Lung (tissue), 12 donors: ENCODE measurements around the gene GALNT1. TPM values are rescaled to one million over a fixed set of nuclear protein-coding genes. Genes with fewer than 3 reads are reported as not detected.

Source experiments
- ATAC-seq: fragments of 200-7000 bp; cut with Tn5 transposase; one replicate; pipeline ENCODE4 v1.9.1; 2020; ENCODE audit warnings: moderate number of reproducible peaks; ENCODE audit not compliant: insufficient read depth, low FRiP score
- DNase-seq, 3 donors: peaks; one replicate each; pipeline ENCODE4 v3.0.0-alpha.2; 2013 to 2017
- H3K27ac ChIP-seq, 2 donors: one replicate each; pipeline ENCODE4 v1.5.1; 2013; ENCODE audit warnings: mild to moderate bottlenecking in 2 of 2, moderate library complexity in 2 of 2, control low read depth in 1 of 2, inconsistent platforms in 1 of 2, low read depth in 1 of 2, low read length in 1 of 2
- H3K27me3 ChIP-seq, 3 donors: one replicate each; pipeline ENCODE4 v1.5.1; 2013; ENCODE audit warnings: low read length in 2 of 3; ENCODE audit not compliant: control insufficient read depth in 3 of 3, insufficient read depth in 3 of 3
- H3K36me3 ChIP-seq, 4 donors: one replicate each; pipeline ENCODE4 v1.5.1; 2013; ENCODE audit warnings: low read length in 4 of 4, mild to moderate bottlenecking in 1 of 4, moderate library complexity in 1 of 4; ENCODE audit not compliant: control insufficient read depth in 4 of 4, insufficient read depth in 4 of 4
- H3K4me1 ChIP-seq, 5 donors: one replicate each; pipeline ENCODE4 v1.5.1; 2013; ENCODE audit warnings: low read length in 5 of 5, mild to moderate bottlenecking in 2 of 5, moderate library complexity in 1 of 5; ENCODE audit not compliant: control insufficient read depth in 5 of 5, insufficient read depth in 5 of 5
- H3K4me3 ChIP-seq: one replicate; pipeline ENCODE4 v1.5.1; 2013; ENCODE audit warnings: mild to moderate bottlenecking, control low read depth, moderate library complexity
- H3K9ac ChIP-seq, 2 donors: one replicate each; pipeline ENCODE4 v1.5.1; 2013; ENCODE audit warnings: low read length in 2 of 2, control low read depth in 1 of 2; ENCODE audit not compliant: insufficient read depth in 1 of 2
- H3K9me3 ChIP-seq, 4 donors: one replicate each; pipeline ENCODE4 v1.5.1; 2013; ENCODE audit warnings: low read length in 3 of 4, mild to moderate bottlenecking in 1 of 4, moderate library complexity in 1 of 4; ENCODE audit not compliant: control insufficient read depth in 4 of 4, insufficient read depth in 3 of 4
- WGBS, 2 donors: extraction: QIAGEN DNeasy Blood & Tissue Kit; methylation state at CpG; one replicate each; pipeline ENCODE4 v1.1.7; 2013; 5-methylcytosine and 5-hydroxymethylcytosine counted together
- polyA plus RNA-seq, 2 donors: library from polyadenylated mRNA; stranded (reverse); fragments of 200-250 nt; gene quantifications; one replicate each; pipeline ENCODE4 v1.2.1, GENCODE V29; 2013
- total RNA-seq, 2 donors: library from RNA; depleted of rRNA in 1 of 2; stranded (reverse); fragments of >200 nt in 1 of 2; gene quantifications; one replicate each; pipeline ENCODE4 v1.2.1, GENCODE V29; 2014 to 2021
- TF ChIP-seq, protein P1 (sequence below): IDR thresholded peaks from 2 replicates; pipeline ENCODE4 v1.5.1; 2012; ENCODE audit warnings: mild to moderate bottlenecking; ENCODE audit errors: control extremely low read depth, extremely low read depth
- donor health status: control.
- donor health status: control.
- donor health status: Bipolar disorder and iron deficiency.
- donor health status: healthy.
- donor health status: DM: yes; HTN: yes; CAD: no.

GALNT1 gene
- total and polyA plus RNA-seq, 4 donors: 16.9 to 73.4 (median 46.8) TPM

DNA sequence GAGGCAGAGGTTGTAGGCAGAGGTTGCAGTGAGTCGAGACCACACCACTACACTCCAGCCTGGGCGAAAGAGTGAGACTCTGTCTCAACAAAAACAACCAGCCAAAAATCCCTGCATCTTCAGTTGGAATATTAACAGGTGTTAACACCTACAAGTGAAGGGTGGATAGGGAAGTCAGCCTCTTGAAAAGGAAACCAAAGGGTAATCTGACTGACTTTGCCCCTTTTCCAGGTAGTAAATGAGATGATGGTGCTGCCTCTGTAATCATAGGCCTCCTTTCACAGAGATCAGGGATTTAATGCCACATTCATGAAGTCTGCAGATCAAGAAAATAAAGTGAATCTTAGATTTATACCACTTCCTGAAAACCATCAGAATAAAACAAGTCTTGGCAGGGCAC lies 133.6 kb downstream of the GALNT1 start:
- peaks cover 0 to 9% (median 3%) of the 10 kb centered on the region in 4 donors for H3K9me3 ChIP-seq
- peaks cover 0 to 8% (median 3%) of the 10 kb centered on the region in 4 donors for H3K36me3 ChIP-seq
- ATAC-seq (no peak), DNase-seq (no peak)
- no peak overlapping the region for H3K27ac ChIP-seq
- TF ChIP-seq, protein P1, sequence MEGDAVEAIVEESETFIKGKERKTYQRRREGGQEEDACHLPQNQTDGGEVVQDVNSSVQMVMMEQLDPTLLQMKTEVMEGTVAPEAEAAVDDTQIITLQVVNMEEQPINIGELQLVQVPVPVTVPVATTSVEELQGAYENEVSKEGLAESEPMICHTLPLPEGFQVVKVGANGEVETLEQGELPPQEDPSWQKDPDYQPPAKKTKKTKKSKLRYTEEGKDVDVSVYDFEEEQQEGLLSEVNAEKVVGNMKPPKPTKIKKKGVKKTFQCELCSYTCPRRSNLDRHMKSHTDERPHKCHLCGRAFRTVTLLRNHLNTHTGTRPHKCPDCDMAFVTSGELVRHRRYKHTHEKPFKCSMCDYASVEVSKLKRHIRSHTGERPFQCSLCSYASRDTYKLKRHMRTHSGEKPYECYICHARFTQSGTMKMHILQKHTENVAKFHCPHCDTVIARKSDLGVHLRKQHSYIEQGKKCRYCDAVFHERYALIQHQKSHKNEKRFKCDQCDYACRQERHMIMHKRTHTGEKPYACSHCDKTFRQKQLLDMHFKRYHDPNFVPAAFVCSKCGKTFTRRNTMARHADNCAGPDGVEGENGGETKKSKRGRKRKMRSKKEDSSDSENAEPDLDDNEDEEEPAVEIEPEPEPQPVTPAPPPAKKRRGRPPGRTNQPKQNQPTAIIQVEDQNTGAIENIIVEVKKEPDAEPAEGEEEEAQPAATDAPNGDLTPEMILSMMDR: no peak
- no peak overlapping the region for H3K9ac ChIP-seq
- whole genome bisulfite sequencing, 2 donors: 98 to 99% methylated on average over 2 of the region's 2 CpGs
- no peak overlapping the region for H3K4me3 ChIP-seq
- H3K4me1 ChIP-seq: peaks cover 0 to 2% (median 0%) of the 10 kb centered on the region in 5 donors
- H3K27me3 ChIP-seq: no peaks in the 10 kb centered on the region

DNA sequence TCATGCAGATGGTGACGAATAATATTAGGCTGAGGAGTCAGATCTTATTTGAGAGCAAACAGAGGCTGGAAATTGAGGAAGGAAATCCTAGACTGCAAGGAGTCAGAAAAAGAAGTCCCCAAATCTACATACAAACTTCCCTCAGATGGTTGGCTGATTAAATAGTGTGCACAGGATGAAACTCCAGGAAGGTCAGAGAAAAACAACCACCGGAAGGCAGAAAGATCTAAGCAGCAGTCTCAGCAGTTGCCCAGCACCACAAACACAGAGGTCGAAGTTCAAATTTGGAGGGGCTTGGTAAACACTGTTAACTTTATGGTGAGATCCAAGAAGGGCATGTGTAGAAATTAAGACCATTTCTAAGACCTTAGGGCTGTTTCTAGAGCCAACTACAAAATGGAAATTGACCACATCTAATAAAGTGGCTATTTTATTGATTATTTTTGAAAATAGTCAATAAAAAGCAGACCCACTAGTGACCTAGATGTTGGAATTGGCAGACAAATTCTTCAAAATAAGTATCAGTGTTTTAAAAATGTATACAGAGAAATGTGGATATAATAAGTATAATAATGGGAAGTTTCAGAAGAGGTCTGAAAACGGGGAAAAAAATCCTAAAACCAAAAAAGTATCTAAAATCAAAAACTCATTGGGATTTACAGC lies 134.8 kb downstream of the GALNT1 start:
- TF ChIP-seq, protein P1: no peak
- Histone ChIP-seq H3K4me1 (peaks cover 0 to under 1% (median 0%) of the 10 kb centered on the region in 5 donors), H3K36me3 (peaks cover 0 to 8% (median 2%) of the 10 kb centered on the region in 4 donors), H3K27ac (no peak overlapping the region), H3K9ac (no peak overlapping the region), H3K27me3 (no peaks in the 10 kb centered on the region), H3K4me3 (no peak overlapping the region), H3K9me3 (peaks cover 0 to 9% (median 5%) of the 10 kb centered on the region in 4 donors)
- no peak for DNase-seq
- 66 to 72% methylated on average over 4 of the region's 4 CpGs for WGBS, 2 donors
- no peak for ATAC-seq

DNA sequence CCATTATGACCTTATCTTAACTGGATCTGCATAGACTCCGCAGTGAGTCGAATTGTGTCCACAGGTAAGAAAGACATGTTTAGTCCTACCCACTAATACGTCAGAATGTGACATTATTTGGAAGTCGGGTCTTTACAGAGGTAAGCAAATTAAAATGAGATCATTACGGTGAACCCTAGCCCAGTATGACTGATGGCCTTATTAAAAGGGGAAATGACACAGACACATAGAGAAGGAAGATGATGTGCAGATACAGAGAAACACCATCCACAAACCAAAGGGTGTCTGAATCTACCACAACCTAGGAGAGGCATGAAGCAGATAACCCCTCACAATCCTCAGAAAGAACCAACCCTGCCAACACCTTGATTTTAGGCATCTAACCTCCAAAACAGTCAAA lies 135.6 kb downstream of the GALNT1 start:
- no peak for DNase-seq
- TF ChIP-seq, protein P1: no peak
- no peak for ATAC-seq
- 87 to 92% methylated on average over 5 of the region's 5 CpGs for WGBS, 2 donors
- Histone ChIP-seq H3K27me3 (no peaks in the 10 kb centered on the region), H3K9ac (no peak overlapping the region), H3K27ac (no peak overlapping the region), H3K36me3 (peaks cover 0 to 6% (median 0%) of the 10 kb centered on the region in 4 donors), H3K4me1 (peaks cover 0 to 1% (median 0%) of the 10 kb centered on the region in 5 donors), H3K4me3 (no peak overlapping the region), H3K9me3 (peaks cover 0 to 9% (median 8%) of the 10 kb centered on the region in 4 donors)
